HG02885 (cell line): ENCODE results near the gene NQO2.
"Not testable (repeated sequence)": the region's sequence is repeated elsewhere in the genome, so short reads cannot be mapped to it uniquely, and the experiment has no call there.

Experiments used
- ATAC-seq: cut with Tn5 transposase; IDR thresholded peaks from one replicate; pipeline ENCODE4 v1.9.1; 2021; ENCODE audit warnings: mild to moderate bottlenecking; ENCODE audit not compliant: unreplicated experiment, poor library complexity

Gene NQO2

GRCh38 chr6:2969549-2969948 is 30.1 kb upstream of the NQO2 start:
- no peak for ATAC-seq

GRCh38 chr6:2970034-2970685 is 29.5 kb upstream of the NQO2 start:
- ATAC-seq: no peak

GRCh38 chr6:2970753-2971419 is 28.8 kb upstream of the NQO2 start:
- ATAC-seq: peak; percentile 67

- peak; percentile 39 for ATAC-seq
Measured at GRCh38 chr6:2971420-2972218, 28.1 kb upstream of the NQO2 start, which contains the start of gene SERPINB6. TSS of gene SERPINB6 (minus strand) at chr6:2971567. CDS start at chr6:2959332, 12,235 bp downstream.

- not testable (repeated sequence) for ATAC-seq
Measured at GRCh38 chr6:2972219-2972487, 27.5 kb upstream of the NQO2 start.

GRCh38 chr6:2972685-2973084 is 27.0 kb upstream of the NQO2 start:
- not testable (repeated sequence) for ATAC-seq

- not testable (repeated sequence) for ATAC-seq
Measured at GRCh38 chr6:2973180-2973579, 26.5 kb upstream of the NQO2 start.

- ATAC-seq: no peak
Measured at GRCh38 chr6:2973676-2974075, 26.0 kb upstream of the NQO2 start.

GRCh38 chr6:2976060-2976459 is 23.6 kb upstream of the NQO2 start:
- no peak for ATAC-seq

GRCh38 chr6:2976571-2977085 is 23.1 kb upstream of the NQO2 start:
- no peak for ATAC-seq

- ATAC-seq: no peak
Measured at GRCh38 chr6:2977290-2977689, 22.4 kb upstream of the NQO2 start.

- no peak for ATAC-seq
Measured at GRCh38 chr6:2977799-2978590, 21.7 kb upstream of the NQO2 start.

GRCh38 chr6:2978923-2979322 is 20.8 kb upstream of the NQO2 start:
- ATAC-seq: no peak

- ATAC-seq: no peak
Measured at GRCh38 chr6:2979819-2980464, 19.8 kb upstream of the NQO2 start.

- ATAC-seq: no peak
Measured at GRCh38 chr6:2980465-2980855, 19.2 kb upstream of the NQO2 start.

- no peak for ATAC-seq
Measured at GRCh38 chr6:2982426-2983117, 17.1 kb upstream of the NQO2 start.

- ATAC-seq: no peak
Measured at GRCh38 chr6:2984738-2985406, 14.8 kb upstream of the NQO2 start.

GRCh38 chr6:2986722-2987221 is 12.9 kb upstream of the NQO2 start:
- ATAC-seq: no peak

GRCh38 chr6:2988094-2988425 is 11.6 kb upstream of the NQO2 start:
- no peak for ATAC-seq
